Epithelial cell of proximal tubule (primary cell): Measurements from ENCODE around the gene CNTN5. TPM values are rescaled to one million over a fixed set of nuclear protein-coding genes. Genes with fewer than 3 reads are reported as not detected.
"Not testable (repeated sequence)": the region's sequence is repeated elsewhere in the genome, so short reads cannot be mapped to it uniquely, and the experiment has no call there.

Experiments used
- DNase-seq: peaks from one replicate; pipeline ENCODE4 v3.0.0-alpha.2; 2011; ENCODE audit warnings: low read depth
- H3K4me3 ChIP-seq: 2 replicates; pipeline ENCODE4 v1.5.1; 2011; ENCODE audit warnings: low read depth, mild to moderate bottlenecking, low read length
- total RNA-seq: library from RNA; depleted of rRNA; stranded (reverse); fragments of >200 nt; gene quantifications from 2 replicates; pipeline ENCODE4 v1.2.3, GENCODE V29; 2015
- TF ChIP-seq, protein P1 (sequence below): conservative IDR thresholded peaks from 2 replicates; pipeline ENCODE4 v1.5.1; 2012; ENCODE audit warnings: low read depth, mild to moderate bottlenecking, low read length

The CNTN5 gene
- total RNA-seq, 1 donor from 2014 or later = not detected

DNA sequence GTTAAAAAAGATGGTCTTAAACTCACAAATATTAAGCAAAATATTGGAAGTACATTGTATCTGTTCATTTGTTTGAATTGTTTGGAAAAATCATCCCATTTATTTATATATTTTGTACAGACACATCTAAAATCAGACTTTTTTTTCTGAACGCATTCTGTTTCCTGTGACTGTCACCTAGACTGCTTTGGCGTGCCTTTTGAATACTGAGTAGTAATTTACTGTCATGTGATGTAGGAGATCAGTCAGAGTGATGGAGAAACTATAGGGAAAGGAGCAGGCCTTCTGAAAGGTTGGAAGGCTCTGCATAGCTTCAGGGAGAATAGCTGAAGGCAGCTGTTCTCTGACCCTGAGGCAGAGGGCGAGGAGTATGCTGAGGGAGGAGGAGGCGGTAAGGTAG is 1214.3 kb downstream of the CNTN5 start:
- DNase-seq = no peak
- H3K4me3 ChIP-seq = no peak overlapping the region
- TF ChIP-seq, protein P1, sequence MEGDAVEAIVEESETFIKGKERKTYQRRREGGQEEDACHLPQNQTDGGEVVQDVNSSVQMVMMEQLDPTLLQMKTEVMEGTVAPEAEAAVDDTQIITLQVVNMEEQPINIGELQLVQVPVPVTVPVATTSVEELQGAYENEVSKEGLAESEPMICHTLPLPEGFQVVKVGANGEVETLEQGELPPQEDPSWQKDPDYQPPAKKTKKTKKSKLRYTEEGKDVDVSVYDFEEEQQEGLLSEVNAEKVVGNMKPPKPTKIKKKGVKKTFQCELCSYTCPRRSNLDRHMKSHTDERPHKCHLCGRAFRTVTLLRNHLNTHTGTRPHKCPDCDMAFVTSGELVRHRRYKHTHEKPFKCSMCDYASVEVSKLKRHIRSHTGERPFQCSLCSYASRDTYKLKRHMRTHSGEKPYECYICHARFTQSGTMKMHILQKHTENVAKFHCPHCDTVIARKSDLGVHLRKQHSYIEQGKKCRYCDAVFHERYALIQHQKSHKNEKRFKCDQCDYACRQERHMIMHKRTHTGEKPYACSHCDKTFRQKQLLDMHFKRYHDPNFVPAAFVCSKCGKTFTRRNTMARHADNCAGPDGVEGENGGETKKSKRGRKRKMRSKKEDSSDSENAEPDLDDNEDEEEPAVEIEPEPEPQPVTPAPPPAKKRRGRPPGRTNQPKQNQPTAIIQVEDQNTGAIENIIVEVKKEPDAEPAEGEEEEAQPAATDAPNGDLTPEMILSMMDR = no peak

DNA sequence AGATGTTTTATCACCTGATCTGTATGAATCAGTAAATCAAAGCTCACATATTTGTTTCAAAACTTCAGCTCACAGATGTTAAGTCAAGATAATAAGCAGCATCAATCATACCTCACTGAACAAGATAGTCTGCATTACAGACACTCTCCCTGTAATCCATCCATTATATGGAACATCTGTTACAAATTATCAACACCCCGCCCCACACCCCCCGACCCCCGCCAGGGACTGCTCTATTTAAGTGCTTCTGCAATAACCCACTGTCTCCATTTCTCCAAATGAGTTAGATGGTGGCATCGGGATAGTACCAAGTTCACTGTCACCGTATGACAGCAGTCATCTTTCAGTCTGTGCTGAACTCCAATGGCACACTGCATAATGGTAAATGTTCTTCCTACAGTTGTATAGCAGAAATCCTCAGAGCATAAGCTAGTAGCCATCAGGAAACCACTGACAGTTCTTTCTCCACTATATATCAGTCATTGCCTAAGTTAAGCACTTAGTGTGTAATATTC is 1219.3 kb downstream of the CNTN5 start:
- DNase-seq = no peak
- no peak overlapping the region for H3K4me3 ChIP-seq
- TF ChIP-seq, protein P1 = no peak

DNA sequence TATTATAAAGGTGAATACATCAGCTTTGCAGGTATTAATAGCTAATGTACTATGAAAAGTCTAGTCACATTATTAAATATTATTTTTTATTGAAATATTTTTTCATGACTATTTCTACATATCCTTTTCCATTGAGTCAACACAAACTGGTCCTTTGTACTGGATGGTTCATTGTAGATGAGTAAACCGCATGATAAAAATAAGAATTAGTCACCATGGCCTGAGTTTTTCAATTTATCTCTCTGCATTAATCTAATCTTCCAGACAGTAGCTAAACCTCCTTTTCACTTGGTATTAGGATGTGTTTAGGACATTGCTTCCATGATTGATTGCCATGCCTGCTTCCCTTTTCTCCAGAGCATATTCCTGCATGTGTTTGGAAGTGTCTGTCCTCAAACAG is 1227.0 kb downstream of the CNTN5 start:
- H3K4me3 ChIP-seq = no peak overlapping the region
- TF ChIP-seq, protein P1 = no peak
- DNase-seq = no peak

DNA sequence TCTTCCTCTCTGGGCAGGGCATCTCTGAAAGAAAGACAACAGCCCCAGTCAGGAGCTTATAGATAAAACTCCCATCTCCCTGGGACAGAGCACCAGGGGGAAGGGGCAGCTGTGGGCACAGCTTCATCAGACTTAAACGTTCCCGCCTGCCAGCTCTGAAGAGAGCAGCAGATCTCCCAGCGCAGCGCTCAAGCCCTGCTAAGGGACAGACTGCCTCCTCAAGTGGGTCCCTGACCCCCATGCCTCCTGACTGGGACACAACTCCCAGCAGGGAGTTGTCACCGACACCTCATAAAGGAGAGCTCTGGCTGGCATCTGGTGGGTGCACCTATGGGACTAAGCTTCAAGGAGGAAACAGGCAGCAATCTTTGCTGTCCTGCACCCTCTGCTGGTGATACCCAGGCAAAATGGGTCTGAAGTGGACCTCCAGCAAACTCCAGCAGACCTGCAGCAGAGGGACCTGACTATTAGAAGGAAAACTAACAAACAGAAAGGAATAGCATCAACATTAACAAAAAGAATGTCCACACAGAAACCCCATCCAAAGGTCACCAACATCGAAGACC is 1236.6 kb downstream of the CNTN5 start:
- not testable (repeated sequence) for DNase-seq, H3K4me3 ChIP-seq
- TF ChIP-seq, protein P1 = peak; percentile 31

DNA sequence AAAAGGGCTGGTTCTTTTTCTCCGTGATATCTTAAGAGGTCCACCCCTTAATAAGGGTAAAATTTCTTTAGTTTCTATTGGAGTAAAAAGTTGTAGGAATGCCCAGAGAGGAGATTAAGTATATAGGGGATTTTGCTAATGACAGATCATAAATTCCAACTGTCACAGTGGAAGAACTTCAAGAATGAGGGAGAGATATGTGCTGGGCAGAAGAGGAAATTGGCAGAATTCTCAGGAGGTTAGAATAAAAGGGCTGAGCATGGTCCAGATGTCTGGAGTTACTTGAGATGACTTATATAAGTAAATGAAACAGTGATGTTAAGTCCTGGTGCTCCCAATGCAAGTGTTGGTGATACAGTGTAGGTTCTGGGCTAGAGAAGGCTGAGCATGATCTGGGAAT is 1248.8 kb downstream of the CNTN5 start:
- TF ChIP-seq, protein P1 = no peak
- H3K4me3 ChIP-seq = no peak overlapping the region
- no peak for DNase-seq

DNA sequence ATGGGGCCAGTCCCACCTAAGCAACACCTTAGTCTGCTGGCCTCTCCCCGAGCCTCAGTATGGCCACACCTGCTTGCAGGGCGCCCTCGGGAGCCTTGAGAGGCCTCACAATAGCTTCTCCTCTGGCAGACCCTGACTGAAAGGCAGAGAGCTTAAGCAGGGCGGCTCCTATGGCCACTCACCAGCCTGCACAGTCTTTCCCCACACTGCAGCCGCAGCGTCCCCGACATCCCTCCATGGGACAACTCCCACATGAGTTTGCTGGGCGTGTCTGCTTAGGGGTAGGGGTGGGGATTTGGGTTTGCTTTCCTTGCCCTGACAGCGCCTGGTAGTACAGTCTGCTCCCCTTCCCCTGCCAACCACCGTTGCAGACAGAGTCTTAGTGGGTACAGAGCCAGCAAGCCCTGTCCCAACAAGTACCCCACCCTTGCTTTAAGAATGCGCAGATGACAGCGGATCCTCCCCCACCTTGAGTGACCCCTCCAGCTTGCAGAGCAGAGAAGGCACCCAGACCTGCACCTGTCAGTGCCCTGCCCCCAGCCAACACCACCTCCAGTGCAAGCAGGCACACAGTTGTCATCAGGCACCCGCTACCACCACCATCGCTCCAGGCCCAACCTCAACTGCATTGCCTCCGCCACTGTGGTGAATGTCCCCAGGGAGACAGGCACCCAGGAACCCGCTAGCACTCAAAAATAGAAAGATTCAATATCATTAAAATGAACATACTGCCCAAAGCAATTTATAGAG is 1252.5 kb downstream of the CNTN5 start:
- H3K4me3 ChIP-seq = no peak overlapping the region
- TF ChIP-seq, protein P1 = no peak
- DNase-seq = no peak

DNA sequence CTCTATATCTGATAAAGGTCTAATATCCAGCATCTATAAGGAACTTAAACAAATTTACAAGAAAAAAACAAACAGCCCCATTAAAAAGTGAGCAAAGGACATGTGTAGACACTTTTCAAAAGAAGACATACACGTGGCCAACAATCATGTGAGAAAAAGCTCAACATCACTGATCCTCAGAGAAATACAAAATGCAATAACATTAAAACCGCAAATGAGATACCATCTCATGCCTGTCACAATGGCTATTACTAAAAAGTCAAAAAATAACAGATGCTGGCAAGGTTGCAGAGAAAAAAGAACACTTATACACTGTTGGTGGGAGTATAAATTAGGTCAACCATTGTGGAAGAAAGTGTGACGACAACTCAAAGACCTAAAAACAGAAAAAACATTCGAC is 1253.7 kb downstream of the CNTN5 start:
- DNase-seq, H3K4me3 ChIP-seq: not testable (repeated sequence)
